ENCODE measurements around the gene SLC5A4.

The SLC5A4 gene

GRCh38 chr22:32177221-32177765, 77.9 kb downstream of the SLC5A4 start:
- TF ChIP-seq, protein P1, sequence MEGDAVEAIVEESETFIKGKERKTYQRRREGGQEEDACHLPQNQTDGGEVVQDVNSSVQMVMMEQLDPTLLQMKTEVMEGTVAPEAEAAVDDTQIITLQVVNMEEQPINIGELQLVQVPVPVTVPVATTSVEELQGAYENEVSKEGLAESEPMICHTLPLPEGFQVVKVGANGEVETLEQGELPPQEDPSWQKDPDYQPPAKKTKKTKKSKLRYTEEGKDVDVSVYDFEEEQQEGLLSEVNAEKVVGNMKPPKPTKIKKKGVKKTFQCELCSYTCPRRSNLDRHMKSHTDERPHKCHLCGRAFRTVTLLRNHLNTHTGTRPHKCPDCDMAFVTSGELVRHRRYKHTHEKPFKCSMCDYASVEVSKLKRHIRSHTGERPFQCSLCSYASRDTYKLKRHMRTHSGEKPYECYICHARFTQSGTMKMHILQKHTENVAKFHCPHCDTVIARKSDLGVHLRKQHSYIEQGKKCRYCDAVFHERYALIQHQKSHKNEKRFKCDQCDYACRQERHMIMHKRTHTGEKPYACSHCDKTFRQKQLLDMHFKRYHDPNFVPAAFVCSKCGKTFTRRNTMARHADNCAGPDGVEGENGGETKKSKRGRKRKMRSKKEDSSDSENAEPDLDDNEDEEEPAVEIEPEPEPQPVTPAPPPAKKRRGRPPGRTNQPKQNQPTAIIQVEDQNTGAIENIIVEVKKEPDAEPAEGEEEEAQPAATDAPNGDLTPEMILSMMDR (conservative IDR thresholded peaks at IDR 0.05; ENCODE audit: low read length), result no peak
- H3K4me3 ChIP-seq (ENCODE audit: low read length), result no peak overlapping the region
- DNase-seq (ENCODE audit: low read depth), result no peak

- TF ChIP-seq, protein P1 (conservative IDR thresholded peaks at IDR 0.05; ENCODE audit: low read length), result no peak
- H3K4me3 ChIP-seq (ENCODE audit: low read length), result no peak overlapping the region
- no peak for DNase-seq (ENCODE audit: low read depth)
Measured at GRCh38 chr22:32175683-32176644, 79.2 kb downstream of the SLC5A4 start.

GRCh38 chr22:32175115-32175514, 80.0 kb downstream of the SLC5A4 start:
- H3K4me3 ChIP-seq (ENCODE audit: low read length), result no peak overlapping the region
- TF ChIP-seq, protein P1 (conservative IDR thresholded peaks at IDR 0.05; ENCODE audit: low read length), result no peak
- no peak for DNase-seq (ENCODE audit: low read depth)

Data from AG10803 (cell line).